ENCODE measurements around the gene SLC13A3. TPM values are rescaled to one million over a fixed set of nuclear protein-coding genes. Genes with fewer than 3 reads are reported as not detected.

Gene SLC13A3
- total and polyA plus RNA-seq, 2 of the 4 experiments (the other 2 are of a cell fraction) = 2.5 to 4.2 TPM

DNA sequence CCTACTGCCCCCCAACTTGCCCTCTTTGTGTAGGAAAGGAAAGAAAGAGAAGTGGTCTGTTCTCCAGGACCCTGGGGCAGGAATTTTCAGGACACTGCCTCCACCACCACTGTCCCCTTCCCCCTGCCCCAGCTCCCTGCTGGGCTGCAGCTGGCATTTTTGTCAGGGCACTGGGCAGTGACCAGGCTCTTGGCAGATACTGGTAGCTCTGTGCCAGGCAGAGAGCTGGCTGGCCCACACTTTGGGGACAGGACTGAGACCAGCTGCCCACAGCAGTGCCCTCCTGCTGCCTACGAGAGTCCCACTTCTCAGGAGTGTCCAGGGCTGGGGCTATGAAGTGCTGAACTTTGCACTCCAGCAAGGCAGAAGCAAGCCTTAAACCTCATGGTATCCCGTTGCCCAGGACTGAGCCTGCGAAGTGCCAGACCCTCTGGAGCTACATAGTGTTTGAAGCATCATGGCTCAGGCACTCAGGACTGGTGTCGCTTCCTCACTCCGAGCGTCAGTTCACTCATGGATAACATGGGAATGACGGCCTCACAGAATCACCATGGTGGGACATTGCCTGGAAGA lies 19.3 kb downstream of the SLC13A3 start:
- no TSS peak for BruUV-seq (replicated peaks)
- dilution Hi-C loops (cut with HindIII; ENCODE audit: low sequenced_read_pairs, unreplicated experiment) (no loop called here), in situ Hi-C loops (cut with MboI; ENCODE audit: low sequenced_read_pairs) (no loop called here), intact Hi-C loops (cut with micrococcal nuclease) (no loop called here)
- Histone ChIP-seq H2BK15ac (ENCODE audit: low read depth, low read length) (no peak overlapping the region), H3K4me2 (ENCODE audit: low read depth, low read length) (no peak overlapping the region), H3K56ac (ENCODE audit: extremely low read depth, insufficient read depth, low read length) (no peak overlapping the region), H4K20me1 (ENCODE audit: insufficient read depth, low read length) (no peaks in the 10 kb centered on the region), H2AFZ (replicated peaks; ENCODE audit: low read length, poor library complexity) (no peak overlapping the region), H4K8ac (ENCODE audit: low read depth in 2 of 2, low read length in 2 of 2) (no peak overlapping the region), H3K4me1 (ENCODE audit: control insufficient read depth, insufficient read depth, low read length) (no peaks in the 10 kb centered on the region), H3K4me3 (ENCODE audit: insufficient read depth, low read depth, low read length) (no peak overlapping the region), H3K27me3 (ENCODE audit: control insufficient read depth, insufficient read depth, low read length) (no peaks in the 10 kb centered on the region), H3K23ac (ENCODE audit: low read depth, low read length) (no peak overlapping the region), H3K27ac (ENCODE audit: insufficient read depth, low read length) (no peak overlapping the region), H2AK9ac (replicated peaks; ENCODE audit: low read depth, low read length, poor library complexity) (no peak overlapping the region), H3K18ac (ENCODE audit: low read depth, low read length) (no peak overlapping the region), H2BK5ac (ENCODE audit: low read depth, low read length, poor library complexity, severe bottlenecking) (no peak overlapping the region), H3K4ac (ENCODE audit: low read depth, low read length) (no peak overlapping the region), H3K36me3 (ENCODE audit: control insufficient read depth, insufficient read depth, low read length) (no peaks in the 10 kb centered on the region), H2BK20ac (ENCODE audit: low read depth, low read length) (no peak overlapping the region), H3K14ac (replicated peaks; ENCODE audit: low read depth, low read length) (no peak overlapping the region), H4K5ac (ENCODE audit: low read depth, low read length) (no peak overlapping the region), H3K9ac (ENCODE audit: low read depth, low read length) (no peak overlapping the region), H3K9me1 (ENCODE audit: insufficient read depth, low read length) (no peaks in the 10 kb centered on the region), H2BK120ac (ENCODE audit: low read depth, low read length) (no peak overlapping the region), H4K91ac (ENCODE audit: insufficient read depth, low read depth, low read length) (no peak overlapping the region), H3K9me3 (ENCODE audit: control insufficient read depth, insufficient read depth, low read length) (peaks cover 5% of the 10 kb centered on the region; the same call in 1 of the 2 replicates), H3K79me1 (ENCODE audit: low read depth in 1 of 2, low read length in 2 of 2) (no peaks in the 10 kb centered on the region), H2AK5ac (ENCODE audit: low read depth, low read length) (no peak overlapping the region)
- WGBS, 2 experiments (ENCODE audit: extremely low coverage in 2 of 2, insufficient read length in 1 of 2) = 61% methylated on average over 5 of the region's 7 CpGs; no CpG with 5 or more reads in 1 of the 2 experiments
- ChIA-PET POLR2A (ENCODE audit: unreplicated experiment) (no interaction called here), CTCF (no interaction called here)
- TF ChIP-seq MXI1 (IDR thresholded peaks at IDR 0.05; ENCODE audit: borderline replicate concordance, low read depth, low read length) (no peak), NFE2L2 (IDR thresholded peaks at IDR 0.05; ENCODE audit: low read depth, low read length) (no peak), POLR2A (IDR thresholded peaks at IDR 0.05; ENCODE audit: low read depth, low read length) (no peak), RFX5 (IDR thresholded peaks at IDR 0.05; ENCODE audit: low read depth, low read length) (no peak), SMC3 (IDR thresholded peaks at IDR 0.05; ENCODE audit: low read depth, low read length) (no peak)
- TF ChIP-seq, protein P1, sequence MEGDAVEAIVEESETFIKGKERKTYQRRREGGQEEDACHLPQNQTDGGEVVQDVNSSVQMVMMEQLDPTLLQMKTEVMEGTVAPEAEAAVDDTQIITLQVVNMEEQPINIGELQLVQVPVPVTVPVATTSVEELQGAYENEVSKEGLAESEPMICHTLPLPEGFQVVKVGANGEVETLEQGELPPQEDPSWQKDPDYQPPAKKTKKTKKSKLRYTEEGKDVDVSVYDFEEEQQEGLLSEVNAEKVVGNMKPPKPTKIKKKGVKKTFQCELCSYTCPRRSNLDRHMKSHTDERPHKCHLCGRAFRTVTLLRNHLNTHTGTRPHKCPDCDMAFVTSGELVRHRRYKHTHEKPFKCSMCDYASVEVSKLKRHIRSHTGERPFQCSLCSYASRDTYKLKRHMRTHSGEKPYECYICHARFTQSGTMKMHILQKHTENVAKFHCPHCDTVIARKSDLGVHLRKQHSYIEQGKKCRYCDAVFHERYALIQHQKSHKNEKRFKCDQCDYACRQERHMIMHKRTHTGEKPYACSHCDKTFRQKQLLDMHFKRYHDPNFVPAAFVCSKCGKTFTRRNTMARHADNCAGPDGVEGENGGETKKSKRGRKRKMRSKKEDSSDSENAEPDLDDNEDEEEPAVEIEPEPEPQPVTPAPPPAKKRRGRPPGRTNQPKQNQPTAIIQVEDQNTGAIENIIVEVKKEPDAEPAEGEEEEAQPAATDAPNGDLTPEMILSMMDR (conservative IDR thresholded peaks at IDR 0.05; ENCODE audit: low read depth, low read length) = no peak
- ATAC-seq (ENCODE audit: low read depth) = no peak
- no peak for DNase-seq
